GM18519 (cell line): ENCODE measurements around the gene ADAMTS13.
A peak's percentile ranks its signal among the peaks of the same experiment; 100 is the strongest.
"Not testable (repeated sequence)": the region's sequence is repeated elsewhere in the genome, so short reads cannot be mapped to it uniquely, and the experiment has no call there.

ENCODE experiments used
- ATAC-seq: cut with Tn5 transposase; IDR thresholded peaks from one replicate; pipeline ENCODE4 v1.9.1; 2021; ENCODE audit warnings: mild to moderate bottlenecking, moderate library complexity; ENCODE audit not compliant: unreplicated experiment, low FRiP score

The ADAMTS13 gene

DNA sequence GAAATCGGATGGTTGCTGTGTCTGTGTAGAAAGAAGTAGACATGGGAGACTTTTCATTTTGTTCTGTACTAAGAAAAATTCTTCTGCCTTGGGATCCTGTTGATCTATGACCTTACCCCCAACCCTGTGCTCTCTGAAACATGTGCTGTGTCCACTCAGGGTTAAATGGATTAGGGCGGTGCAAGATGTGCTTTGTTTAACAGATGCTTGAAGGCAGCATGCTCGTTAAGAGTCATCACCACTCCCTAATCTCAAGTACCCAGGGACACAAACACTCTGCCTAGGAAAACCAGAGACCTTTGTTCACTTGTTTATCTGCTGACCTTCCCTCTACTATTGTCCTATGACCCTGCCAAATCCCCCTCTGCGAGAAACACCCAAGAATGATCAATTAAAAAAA, 30.7 kb upstream of the ADAMTS13 start:
- ATAC-seq: not testable (repeated sequence)

DNA sequence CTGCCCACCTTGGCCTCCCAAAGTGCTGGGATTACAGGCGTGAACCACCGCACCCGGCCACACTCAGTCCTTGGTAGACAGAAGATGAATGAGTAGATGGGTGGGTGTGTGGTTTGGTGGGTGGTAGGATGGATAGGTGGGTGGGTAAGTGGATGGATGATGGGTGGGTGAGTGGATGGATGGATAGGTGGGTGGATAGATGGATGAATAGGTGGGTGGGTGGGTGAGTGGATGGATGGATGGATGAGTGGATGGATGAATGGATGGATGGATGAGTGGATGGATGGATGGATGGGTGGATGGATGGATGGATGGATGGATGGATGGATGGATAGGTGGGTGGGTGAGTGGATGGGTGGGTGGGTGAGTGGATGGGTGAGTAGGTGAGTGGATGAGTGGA, 29.9 kb upstream of the ADAMTS13 start:
- ATAC-seq: not testable (repeated sequence)

DNA sequence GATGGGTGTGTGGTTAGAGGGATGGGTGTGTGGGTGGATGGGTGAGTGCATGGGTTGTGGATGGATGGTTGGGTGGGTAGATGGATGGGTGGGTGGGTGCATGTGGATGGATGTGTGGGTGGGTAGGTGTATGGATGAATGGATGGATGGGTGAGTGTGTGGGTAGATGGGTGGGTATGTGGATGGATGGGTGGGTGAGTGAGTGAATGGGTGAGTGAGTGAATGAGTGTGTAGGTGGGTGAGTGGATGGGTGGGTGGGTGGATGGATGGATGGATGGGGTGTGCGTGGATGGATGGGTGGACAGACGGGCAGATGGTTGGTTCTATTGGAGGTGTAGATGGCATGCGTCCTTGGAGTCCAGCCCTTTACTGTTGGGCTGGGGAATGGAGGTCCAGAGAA, 28.8 kb upstream of the ADAMTS13 start:
- no peak for ATAC-seq

DNA sequence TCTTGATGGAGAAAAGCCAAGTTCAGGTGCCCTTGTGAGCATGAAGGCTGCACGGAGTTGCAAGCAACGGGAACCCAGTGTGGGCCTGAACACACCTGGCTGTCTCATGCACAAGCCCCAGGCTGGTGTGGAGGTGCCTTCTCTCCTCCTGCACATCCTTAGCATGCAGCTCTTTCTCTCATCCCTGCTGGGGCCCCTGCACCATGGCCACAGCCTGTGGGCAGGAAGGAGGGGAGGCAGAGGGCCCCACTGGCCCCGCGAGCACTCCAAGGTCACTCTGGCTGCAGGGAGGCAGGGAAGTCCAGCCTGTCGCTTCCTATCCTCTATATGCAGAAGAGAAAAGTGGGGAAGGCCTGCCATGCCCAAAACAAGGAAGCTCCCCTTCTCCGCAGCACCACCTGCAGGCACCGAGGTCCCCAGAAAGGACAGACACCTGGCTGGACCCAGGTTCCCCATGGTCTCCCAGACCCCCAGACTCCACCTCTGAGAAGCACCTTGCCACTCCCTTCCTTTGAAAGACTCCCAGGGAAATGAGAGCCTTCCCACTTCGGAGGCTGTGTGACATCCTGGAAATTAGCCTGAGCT, 27.4 kb upstream of the ADAMTS13 start:
- ATAC-seq: no peak

DNA sequence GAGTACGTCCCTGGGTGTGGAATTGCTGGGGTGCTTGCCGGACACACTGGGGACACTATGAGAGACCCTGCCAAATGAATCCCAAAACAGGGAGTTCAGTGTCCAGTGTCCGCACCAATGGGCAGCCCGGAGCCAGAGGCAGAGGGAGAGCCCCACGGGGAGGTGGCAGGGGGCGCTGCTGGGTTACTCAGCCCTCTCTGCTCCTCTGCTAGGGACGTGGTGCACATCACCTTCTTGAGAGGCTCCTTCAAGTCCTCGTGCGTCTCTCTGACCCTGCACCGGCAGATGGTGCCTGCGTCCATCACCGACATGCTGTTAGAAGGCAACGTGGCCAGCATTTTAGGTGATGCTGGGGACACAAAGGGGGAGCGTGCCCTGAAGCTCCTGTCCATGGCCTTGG, 25.2 kb upstream of the ADAMTS13 start:
- ATAC-seq: no peak

DNA sequence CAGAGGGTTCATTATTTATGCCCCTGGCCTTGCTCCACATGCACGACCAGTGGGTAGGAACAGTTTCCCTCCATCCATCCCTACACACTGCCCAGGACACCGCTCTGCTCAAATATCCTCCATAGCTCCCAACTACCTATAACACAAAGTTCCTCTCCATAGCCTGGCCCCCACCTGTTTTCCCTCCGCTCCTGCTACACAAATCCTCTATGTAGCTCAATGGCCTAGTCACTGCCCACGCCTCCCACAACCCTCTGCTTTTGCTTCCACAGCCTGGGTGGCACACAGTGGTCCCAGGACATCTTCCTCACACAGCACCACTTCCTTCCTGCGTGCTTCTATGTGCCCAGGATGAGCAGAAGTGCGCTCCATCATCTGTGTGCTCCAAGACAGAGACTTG, 24.8 kb upstream of the ADAMTS13 start:
- no peak for ATAC-seq

DNA sequence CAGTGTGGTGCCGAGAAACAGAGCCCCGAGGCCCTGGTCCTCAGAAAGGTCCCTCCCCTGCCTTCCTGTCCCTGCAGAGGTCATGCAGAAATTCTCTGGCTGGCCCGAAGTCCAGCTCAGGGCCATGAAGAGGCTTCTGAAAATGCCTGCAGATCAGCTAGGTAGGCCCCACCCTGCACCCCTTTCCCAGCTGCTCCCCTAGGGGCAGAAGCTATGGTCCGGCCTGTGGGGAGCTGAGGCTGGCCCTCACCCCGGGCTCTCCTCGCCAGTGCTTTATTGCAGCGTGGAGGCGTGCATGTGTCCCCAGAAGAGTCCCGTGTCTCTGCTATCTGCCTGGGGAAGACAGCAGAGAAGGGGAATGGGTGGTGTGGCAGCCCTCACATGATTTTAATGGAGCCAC, 24.3 kb upstream of the ADAMTS13 start:
- ATAC-seq: no peak

DNA sequence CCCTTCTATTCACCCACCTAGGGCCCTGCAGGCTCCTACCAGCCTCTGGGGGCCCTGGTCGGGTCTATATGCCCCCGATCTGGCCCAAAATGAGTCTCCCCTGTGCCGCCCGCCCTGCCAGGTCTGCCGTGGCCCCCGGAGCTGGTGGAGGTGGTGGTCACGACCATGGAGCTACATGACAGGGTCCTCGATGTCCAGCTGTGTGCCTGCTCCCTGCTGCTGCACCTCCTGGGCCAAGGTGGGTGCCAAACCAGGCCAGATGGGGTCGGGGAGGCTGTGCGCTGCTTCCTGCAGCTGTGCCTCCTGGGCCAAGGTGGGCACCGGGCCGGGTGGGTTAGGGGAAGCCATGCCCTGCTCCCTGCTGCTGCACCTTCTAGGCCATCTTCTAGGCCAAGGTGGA, 21.9 kb upstream of the ADAMTS13 start:
- ATAC-seq: no peak

DNA sequence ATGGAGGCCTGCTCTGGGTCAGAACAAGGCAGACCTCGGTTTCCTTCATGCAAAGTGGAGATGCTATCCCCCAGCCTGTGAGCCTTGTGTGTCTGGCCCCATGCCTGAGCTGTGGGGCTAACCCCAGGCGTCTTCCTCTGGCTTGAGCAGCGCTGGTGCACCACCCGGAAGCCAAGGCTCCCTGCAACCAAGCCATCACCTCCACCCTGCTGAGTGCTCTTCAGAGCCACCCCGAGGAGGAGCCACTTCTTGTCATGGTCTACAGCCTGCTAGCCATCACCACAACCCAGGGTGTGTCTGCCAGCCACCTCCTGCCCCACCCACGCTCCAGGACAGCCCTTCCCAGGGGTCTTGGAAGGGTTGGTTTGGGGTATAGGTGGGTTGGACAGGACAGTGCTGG, 20.6 kb upstream of the ADAMTS13 start:
- ATAC-seq: no peak

DNA sequence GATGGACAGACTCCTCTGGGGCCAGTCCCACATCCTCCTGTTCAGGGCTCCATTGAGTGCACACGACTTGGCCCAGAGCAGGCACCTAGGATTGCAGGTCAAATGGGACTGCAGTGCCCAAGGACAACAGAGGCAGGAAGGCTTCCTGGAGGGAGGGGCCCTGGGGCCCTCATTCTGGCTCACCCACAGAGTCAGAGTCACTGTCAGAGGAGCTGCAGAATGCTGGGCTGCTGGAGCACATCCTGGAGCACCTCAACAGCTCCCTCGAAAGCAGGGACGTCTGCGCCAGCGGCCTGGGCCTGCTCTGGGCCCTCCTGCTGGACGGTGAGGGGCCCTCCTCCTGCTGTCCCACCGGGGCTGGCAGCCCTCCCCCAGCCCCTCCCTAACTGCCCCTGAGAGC, 19.5 kb upstream of the ADAMTS13 start:
- ATAC-seq: no peak

DNA sequence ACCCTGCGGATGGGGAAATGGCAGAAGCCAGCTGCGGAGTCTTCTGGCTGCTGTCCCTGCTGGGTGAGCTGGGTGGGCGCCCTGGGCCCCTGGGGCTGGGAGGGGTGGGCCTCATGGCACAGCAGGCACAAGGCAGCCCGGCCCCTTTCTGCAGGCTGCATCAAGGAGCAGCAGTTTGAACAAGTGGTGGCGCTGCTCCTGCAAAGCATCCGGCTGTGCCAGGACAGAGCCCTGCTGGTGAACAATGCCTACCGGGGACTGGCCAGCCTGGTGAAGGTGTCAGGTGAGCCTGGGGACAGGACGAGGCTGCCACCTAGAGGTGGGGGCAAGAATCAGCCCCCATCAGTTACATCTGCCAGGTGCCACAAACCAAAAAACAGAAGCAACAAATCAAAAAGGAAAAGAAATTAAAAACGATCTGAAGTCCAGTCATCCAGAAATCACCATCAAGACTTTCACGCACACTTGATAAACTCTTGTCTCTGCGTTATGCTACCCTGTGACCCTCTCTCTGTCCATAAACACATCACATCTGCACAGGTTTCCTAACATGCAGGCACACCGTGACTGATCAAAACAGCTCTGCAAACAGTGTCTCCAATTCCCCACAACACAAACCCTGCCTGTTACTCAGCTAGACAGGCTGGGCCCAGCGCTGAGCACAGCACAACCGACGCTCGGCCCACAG, 18.3 kb upstream of the ADAMTS13 start:
- no peak for ATAC-seq

DNA sequence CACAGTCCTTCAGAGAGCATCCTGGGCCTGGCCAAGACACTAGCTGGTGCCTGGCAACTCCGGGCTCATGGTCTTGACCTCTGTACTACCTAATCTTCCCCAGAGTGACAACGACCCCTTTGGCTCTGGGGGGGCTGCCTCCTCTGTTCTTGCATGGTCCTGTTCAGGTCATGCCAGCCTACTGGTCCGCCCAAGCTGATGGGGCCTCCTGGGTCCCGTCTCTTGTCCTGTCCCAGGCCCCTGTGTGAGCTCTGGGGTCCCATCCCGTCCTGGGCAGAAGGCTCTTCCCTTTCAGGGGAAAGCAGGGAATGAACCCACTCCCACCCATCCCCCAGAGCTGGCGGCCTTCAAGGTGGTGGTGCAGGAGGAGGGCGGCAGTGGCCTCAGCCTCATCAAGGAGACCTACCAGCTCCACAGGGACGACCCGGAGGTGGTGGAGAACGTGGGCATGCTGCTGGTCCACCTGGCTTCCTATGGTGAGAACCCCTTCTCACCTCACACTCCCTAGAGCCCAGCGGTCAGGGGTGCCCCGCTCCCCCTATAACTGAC, 17.6 kb upstream of the ADAMTS13 start:
- no peak for ATAC-seq

DNA sequence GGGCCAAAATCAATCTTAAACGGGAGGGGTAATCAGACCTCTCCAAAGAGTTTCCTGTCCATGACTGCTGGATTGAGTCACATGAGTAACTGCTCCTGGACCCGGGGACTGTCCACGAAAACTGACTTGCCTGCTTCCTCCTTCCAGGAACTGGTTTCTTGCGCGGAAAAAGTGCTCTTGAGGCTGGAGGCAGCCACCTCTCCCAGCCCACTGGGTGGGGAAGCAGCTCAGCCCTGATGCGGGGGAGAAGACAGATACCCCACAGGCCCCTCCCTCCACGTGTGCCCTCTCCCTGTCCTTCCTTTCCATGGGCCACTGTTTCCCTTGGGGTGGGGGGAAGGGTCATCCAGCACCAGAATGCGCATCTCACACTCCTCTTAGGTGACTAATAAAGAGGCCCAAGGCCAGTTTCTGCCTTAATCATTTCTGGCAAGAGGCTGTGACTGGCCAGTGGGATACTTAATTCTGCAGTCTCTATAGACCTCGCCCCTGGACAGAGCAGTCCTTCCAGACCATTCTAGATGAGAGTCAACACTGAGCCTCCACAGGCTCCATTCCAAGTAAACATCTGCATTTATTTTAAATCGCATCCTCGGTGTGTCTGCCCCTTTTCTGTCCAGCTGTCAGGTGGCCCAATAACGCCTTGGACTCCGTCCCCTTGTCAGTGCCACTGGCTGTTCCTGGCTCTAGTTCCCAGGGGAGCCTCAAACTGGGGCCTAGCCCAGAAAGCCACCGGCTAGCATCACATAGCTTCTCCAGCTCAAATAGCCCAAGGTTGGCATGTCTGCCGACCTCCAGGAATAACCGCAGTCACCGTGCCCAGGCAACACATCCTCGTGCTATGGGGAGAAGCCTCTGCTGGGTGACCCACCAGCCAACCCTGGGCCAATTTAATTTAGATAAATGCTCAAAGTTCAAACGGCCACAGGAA, 16.4 kb upstream of the ADAMTS13 start:
- ATAC-seq: no peak

DNA sequence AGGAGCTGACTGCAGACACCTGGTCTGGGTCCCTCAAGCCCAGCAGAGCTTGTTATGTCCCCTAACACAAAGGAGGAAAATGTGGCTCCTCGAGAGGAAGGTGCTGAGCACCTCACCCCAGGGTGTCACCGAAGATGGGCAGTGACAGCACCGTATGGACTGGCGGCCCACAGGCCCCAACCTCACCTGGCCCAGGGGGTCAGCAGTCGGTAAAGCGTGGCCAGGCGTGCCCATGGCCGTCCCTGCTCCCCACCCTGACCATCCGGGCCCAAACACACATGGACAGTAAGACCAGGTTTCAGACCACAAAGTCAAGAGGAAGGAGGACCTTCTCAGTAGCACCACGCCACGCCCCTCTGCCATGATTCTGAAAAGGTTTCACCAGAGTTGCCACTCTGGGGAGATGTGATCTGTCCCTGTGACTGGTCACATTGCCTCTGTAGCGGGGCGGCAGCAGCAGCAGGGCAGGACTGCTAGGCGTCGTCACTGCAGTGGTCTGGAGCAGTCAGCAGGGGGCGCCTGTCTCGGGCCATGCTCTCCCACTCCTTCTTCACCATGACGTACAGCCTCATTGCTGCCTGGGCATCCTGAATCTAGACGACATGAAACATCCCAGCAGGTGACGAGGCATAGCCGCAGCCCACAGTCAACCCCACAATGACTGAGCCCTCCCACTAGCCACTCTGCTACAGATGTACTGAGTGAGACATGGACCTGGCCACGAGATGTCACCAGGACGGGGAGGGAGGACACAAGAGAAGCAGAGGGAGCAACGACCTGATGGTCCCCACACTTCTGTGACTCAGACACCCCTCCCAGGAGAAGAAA, 15.5 kb upstream of the ADAMTS13 start:
- ATAC-seq: no peak

DNA sequence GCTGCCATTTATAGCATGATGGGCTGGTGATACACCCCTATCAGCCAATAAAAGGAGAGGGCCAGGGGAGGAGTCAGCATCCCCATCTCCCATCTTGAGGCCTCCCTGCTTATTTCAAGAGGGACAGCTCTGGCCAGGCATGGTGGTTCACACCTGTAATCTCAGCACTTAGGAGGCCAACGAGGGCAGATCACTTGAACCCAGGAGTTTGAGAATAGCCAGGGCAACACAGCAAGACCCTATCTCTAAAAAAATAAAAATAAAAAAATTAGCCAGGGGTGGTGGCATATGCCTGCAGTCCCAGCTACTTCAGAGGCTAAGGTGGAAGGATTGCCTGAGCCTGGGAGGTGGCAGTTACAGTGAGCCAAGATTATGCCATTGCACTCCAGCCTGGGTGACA, 14.1 kb upstream of the ADAMTS13 start:
- ATAC-seq: no peak

DNA sequence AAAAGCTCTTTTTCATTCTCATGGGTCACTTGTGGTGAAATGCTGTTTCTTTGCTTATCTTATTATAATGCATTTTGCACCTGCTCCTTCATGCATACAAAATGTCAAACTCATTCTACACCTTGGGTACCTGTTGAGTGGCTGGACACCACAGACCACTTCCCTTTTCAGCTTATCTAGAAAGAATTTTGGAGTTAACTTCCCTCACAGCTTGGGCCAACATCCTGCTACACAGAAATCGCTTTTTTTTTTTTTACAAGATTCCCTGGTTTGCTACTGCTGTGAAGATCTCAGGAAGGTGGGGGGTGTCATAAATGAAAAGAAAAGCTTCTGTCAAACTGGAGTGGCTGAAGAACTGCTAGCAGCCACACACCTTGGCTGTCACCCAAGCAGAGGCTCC, 7.0 kb upstream of the ADAMTS13 start:
- no peak for ATAC-seq

DNA sequence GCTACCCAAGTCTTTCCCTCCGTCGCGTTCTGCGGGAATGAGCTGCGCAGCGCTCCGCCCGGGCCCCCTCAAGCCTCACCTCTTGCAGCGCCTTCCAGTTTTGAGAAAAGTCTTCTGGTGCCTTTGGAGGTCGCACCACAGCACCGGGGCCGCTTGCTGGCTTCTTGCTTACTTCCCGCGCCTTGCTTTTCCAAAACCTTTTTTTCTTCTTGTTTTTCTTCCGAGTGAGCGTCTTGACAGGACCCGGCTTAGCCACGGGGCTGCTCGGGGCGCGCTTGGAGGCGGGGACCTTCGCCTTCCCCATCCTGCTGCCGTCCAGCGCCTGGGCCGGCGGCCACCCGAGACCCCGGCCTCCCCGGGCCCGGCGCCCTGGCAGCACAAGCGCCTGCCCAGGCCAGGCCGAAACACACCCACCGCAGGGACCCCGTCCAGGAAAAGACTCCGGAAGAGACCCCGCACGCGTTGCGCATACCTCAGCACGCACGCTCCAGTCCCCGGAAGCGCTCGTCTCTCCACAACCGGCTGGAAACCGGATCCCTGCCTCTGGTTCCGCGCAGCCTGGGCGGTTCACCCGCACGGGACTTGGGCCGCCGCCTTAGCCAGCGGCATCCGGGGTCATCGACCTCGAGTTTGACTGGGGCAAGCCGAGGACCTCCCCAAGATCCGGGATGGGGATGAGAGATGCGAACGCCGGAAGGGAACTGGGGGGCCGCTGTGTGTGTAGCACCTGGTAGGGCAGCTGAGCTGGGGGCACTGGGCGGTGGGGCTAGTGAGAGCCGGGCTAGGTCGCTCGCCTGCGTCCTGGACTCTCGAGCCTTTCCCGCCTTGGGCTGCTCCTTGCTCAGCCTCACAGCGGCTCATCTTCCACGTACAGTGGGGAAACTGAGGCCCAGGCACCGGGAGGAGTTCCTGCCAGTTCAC, 4.4 kb upstream of the ADAMTS13 start, which contains the start of gene REXO4:
Gene REXO4, minus strand, starts transcription at position 470 of the 921 bp plus-strand sequence. Its CDS starts 166 bp downstream, at position 304.
- ATAC-seq: peak; percentile 36

DNA sequence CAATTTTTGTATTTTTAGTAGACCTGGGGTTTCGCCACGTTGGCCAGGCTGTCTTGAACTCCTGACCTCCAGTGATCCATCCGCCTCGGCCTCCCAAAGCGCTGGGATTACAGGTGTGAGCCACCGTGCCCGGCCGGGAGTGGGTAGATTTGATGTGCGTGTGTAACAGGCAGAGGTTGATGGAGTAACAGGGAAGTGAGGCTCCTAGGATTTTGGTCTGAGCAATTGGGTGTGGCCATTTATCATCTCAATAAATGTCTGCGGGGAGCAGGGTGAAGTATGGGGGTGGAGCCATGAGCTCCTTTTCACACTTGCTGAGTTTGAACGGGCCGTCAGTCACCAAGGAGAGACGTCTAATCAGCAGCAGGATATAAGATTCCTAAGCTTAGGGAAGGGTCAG, 3.2 kb upstream of the ADAMTS13 start:
- no peak for ATAC-seq

DNA sequence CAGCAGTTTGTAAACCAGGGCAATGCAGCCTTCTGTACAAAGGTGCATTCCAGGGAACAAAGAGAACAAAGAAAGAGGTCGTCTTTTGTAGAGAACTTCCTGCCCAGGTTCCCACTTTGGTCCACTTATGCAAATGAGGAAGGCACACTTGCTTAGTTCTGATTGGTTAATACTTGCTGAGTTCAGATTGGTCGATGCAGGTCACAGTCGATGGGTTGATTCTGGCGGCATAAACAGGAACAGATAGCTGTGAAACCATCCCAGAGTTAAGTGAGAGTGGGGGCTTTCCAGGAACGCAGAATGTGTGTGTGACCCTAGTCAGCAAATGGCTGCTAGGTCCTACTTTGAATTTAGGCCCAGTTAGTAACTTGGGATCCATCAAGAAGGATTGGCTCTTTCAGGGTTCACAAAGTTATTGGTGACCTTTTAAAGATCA, 1.8 kb upstream of the ADAMTS13 start:
- no peak for ATAC-seq
